Progenitor cell of endocrine pancreas (in vitro differentiated cells): ENCODE results near the gene TUBGCP6. TPM values are rescaled to one million over a fixed set of nuclear protein-coding genes. Genes with fewer than 3 reads are reported as not detected.

ENCODE experiments used
- DNase-seq: peaks from one replicate; pipeline ENCODE4 v3.0.0; 2021; ENCODE audit warnings: low spot score; ENCODE audit not compliant: unreplicated experiment
- H3K27ac Mint-ChIP-seq: 2 replicates; pipeline ENCODE4 v1.8.0; 2021; ENCODE audit warnings: mild to moderate bottlenecking, moderate library complexity, mixed read lengths
- H3K27me3 Mint-ChIP-seq: 2 replicates; pipeline ENCODE4 v1.8.0; 2021; ENCODE audit warnings: mixed read lengths
- H3K36me3 Mint-ChIP-seq: 2 replicates; pipeline ENCODE4 v1.8.0; 2022; ENCODE audit warnings: mixed read lengths; ENCODE audit not compliant: insufficient read depth
- H3K4me1 Mint-ChIP-seq: 2 replicates; pipeline ENCODE4 v1.8.0; 2021; ENCODE audit warnings: low read depth, mixed read lengths
- H3K4me3 Mint-ChIP-seq: 2 replicates; pipeline ENCODE4 v1.8.0; 2021; ENCODE audit warnings: low read depth, mild to moderate bottlenecking, moderate library complexity, mixed read lengths
- H3K9me3 Mint-ChIP-seq: 2 replicates; pipeline ENCODE4 v1.8.0; 2021; ENCODE audit warnings: low read depth, mixed read lengths
- CTCF ChIP-seq: fragments of 200-600 bp; sonication (generic); IDR thresholded peaks from one replicate; pipeline ENCODE4 v1.5.0; 2021; ENCODE audit warnings: antibody characterized with exemption, mild to moderate bottlenecking; ENCODE audit not compliant: unreplicated experiment
- total RNA-seq: library from RNA; stranded (reverse); gene quantifications from 2 replicates; pipeline ENCODE4 v1.2.1, GENCODE V29; 2021

The TUBGCP6 gene
- total RNA-seq, 1 donor from 2014 or later = 70.9 TPM

- no peak for TF ChIP-seq CTCF
- H3K27ac Mint-ChIP-seq = no peak overlapping the region
- peaks cover 8% of the 10 kb centered on the region for H3K36me3 Mint-ChIP-seq
- H3K4me3 Mint-ChIP-seq = no peak overlapping the region
- H3K27me3 Mint-ChIP-seq = no peaks in the 10 kb centered on the region
- no peaks in the 10 kb centered on the region for H3K4me1 Mint-ChIP-seq
- H3K9me3 Mint-ChIP-seq = no peaks in the 10 kb centered on the region
- DNase-seq = no peak
Observed at GRCh38 chr22:50225200-50225969, 19.4 kb downstream of the TUBGCP6 start.

GRCh38 chr22:50224071-50224470, 20.8 kb downstream of the TUBGCP6 start:
- Mint-ChIP-seq H3K36me3 (peaks cover 4% of the 10 kb centered on the region), H3K4me3 (no peak overlapping the region), H3K4me1 (no peaks in the 10 kb centered on the region), H3K9me3 (no peaks in the 10 kb centered on the region), H3K27me3 (no peaks in the 10 kb centered on the region), H3K27ac (no peak overlapping the region)
- TF ChIP-seq CTCF = no peak
- DNase-seq = no peak

GRCh38 chr22:50222508-50222907, 22.3 kb downstream of the TUBGCP6 start:
- no peak for DNase-seq
- Mint-ChIP-seq H3K27me3 (no peaks in the 10 kb centered on the region), H3K9me3 (no peaks in the 10 kb centered on the region), H3K4me1 (no peaks in the 10 kb centered on the region), H3K27ac (no peak overlapping the region), H3K4me3 (no peak overlapping the region), H3K36me3 (peaks cover 4% of the 10 kb centered on the region)
- no peak for TF ChIP-seq CTCF

GRCh38 chr22:50221410-50222300, 23.2 kb downstream of the TUBGCP6 start:
- no peak for TF ChIP-seq CTCF
- Mint-ChIP-seq H3K4me1 (no peaks in the 10 kb centered on the region), H3K9me3 (no peaks in the 10 kb centered on the region), H3K4me3 (no peak overlapping the region), H3K27ac (no peak overlapping the region), H3K36me3 (peaks cover 4% of the 10 kb centered on the region), H3K27me3 (no peaks in the 10 kb centered on the region)
- no peak for DNase-seq

GRCh38 chr22:50220603-50221409, 24.0 kb downstream of the TUBGCP6 start:
- H3K4me1 Mint-ChIP-seq = no peaks in the 10 kb centered on the region
- no peak for DNase-seq
- no peak for TF ChIP-seq CTCF
- peaks cover 4% of the 10 kb centered on the region for H3K36me3 Mint-ChIP-seq
- no peaks in the 10 kb centered on the region for H3K9me3 Mint-ChIP-seq
- H3K27ac Mint-ChIP-seq = no peak overlapping the region
- H3K4me3 Mint-ChIP-seq = no peak overlapping the region
- H3K27me3 Mint-ChIP-seq = no peaks in the 10 kb centered on the region
